Heart left ventricle (tissue), 16 donors: ENCODE results near the gene OGFR. TPM values are rescaled to one million over a fixed set of nuclear protein-coding genes. Genes with fewer than 3 reads are reported as not detected.

Experiments
- ATAC-seq, 4 donors: fragments of 200-7000 bp; cut with Tn5 transposase; one replicate each; pipeline ENCODE4 v1.9.1; 2020 to 2022; ENCODE audit warnings: moderate library complexity in 4 of 4, mild to moderate bottlenecking in 3 of 4, moderate number of reproducible peaks in 1 of 4
- DNase-seq, 5 donors: peaks; one replicate each; pipeline ENCODE4 v3.0.0-alpha.2; 2020
- H3K27ac ChIP-seq, 12 donors: fragments of 200-600 bp; sonication (generic) in 4 of 12; one replicate each; pipeline versions ENCODE4 v1.5.0 to v1.8.0; 2016 to 2022; ENCODE audit warnings: mild to moderate bottlenecking in 2 of 12
- H3K27me3 ChIP-seq, 9 donors: fragments of 200-600 bp; sonication (generic) in 2 of 9; one replicate each; pipeline versions ENCODE4 v1.5.1 to v1.8.0; 2016 to 2022; ENCODE audit warnings: mild to moderate bottlenecking in 3 of 9
- H3K36me3 ChIP-seq, 9 donors: fragments of 200-600 bp; sonication (generic) in 2 of 9; one replicate each; pipeline versions ENCODE4 v1.5.0 to v1.8.0; 2018 to 2022; ENCODE audit warnings: mild to moderate bottlenecking in 2 of 9
- H3K4me1 ChIP-seq, 12 donors: fragments of 200-600 bp; sonication (generic) in 4 of 12; one replicate each; pipeline versions ENCODE4 v1.5.0 to v1.8.0; 2016 to 2022; ENCODE audit warnings: mild to moderate bottlenecking in 3 of 12
- H3K4me3 ChIP-seq, 12 donors: fragments of 200-600 bp; sonication (generic) in 4 of 12; one replicate each; pipeline versions ENCODE4 v1.5.0 to v1.8.0; 2017 to 2022; ENCODE audit warnings: mild to moderate bottlenecking in 9 of 12, moderate library complexity in 4 of 12
- H3K9me3 ChIP-seq, 12 donors: fragments of 200-600 bp; sonication (generic) in 4 of 12; one replicate each; pipeline versions ENCODE4 v1.5.0 to v1.8.0; 2016 to 2022; ENCODE audit warnings: mild to moderate bottlenecking in 1 of 12
- CTCF ChIP-seq, 12 donors: fragments of 200-600 bp; sonication (generic) in 4 of 12; IDR thresholded peaks; one replicate each; pipeline versions ENCODE4 v1.5.0 to v1.8.0; 2018 to 2022; ENCODE audit warnings: antibody characterized with exemption in 12 of 12, mild to moderate bottlenecking in 5 of 12
- POLR2A ChIP-seq, 2 donors: fragments of 450-650 bp; IDR thresholded peaks; one replicate each; pipeline ENCODE4 v1.6.1; 2017; ENCODE audit warnings: antibody characterized with exemption in 2 of 2, mild to moderate bottlenecking in 2 of 2, moderate library complexity in 2 of 2
- WGBS, 4 donors: extraction: QIAGEN DNeasy Blood & Tissue Kit in 2 of 4; methylation state at CpG; one replicate each; pipeline versions ENCODE4 v1.1.5 to v1.1.7; 2013 to 2018; 5-methylcytosine and 5-hydroxymethylcytosine counted together
- intact Hi-C, 10 donors: fragments of 100-400 bp; cut with DNase I; formaldehyde crosslinking; loops; one replicate each; pipeline versions ENCODE4 v1.11.1 to v1.14.2; 2022
- polyA plus RNA-seq, 2 donors: library from polyadenylated mRNA; stranded (reverse); fragments of 200-250 nt; gene quantifications; one replicate each; pipeline ENCODE4 v1.2.3, GENCODE V29; 2013
- total RNA-seq, 9 donors: library from RNA; depleted of rRNA in 2 of 9; stranded (reverse); fragments of >200 nt in 2 of 9; fragmentation: NEBNext Ultra II Directional in 3 of 9; extraction: Animal tissue kit (Norgen Biotek cat#: 25700) in 3 of 9; gene quantifications; one replicate each; pipeline versions ENCODE4 v1.1.0 to v1.2.4, GENCODE V29; 2016 to 2023
- donor health status: ischemic (EF 13 %, LVEDD 7.1; RV severe dilation, severe dysfunction).
- donor health status: healthy with polysubstance abuse.
- donor health status: DM: no; HTN: yes; CAD: no.
- donor health status: DM: no; HTN: no; CAD: no.
- donor health status: ischemic (EF 25% LVEDD 6.9; RV normal size, moderate dysfunction).
- donor health status: ischemic (EF 25% LVEDD 5.7; RV mildly dilated, moderate dysfunction).
- donor health status: healthy.
- donor health status: DM: yes; HTN: yes; CAD: no.
- donor health status: ischemic (EF 35%, LVEDD 5.7; RV mildly dilated, moderate dysfunction).
- donor health status: nonischemic (EF 11% LVEDD 7.7; RV severe dilation, severe dysfunction).
- donor health status: DM: yes; HTN: yes; CAD: no.
- donor health status: PGD.
- donor health status: ischemic (EF 29% LVEDD 5.4; RV normal size, mild dysfunction).
- donor health status: nonischemic (EF 23%, LVEDD 6.1; RV moderate dilation, normal function).

OGFR gene
- total and polyA plus RNA-seq, 11 donors: 14.9 to 46.9 (median 21.2) TPM

- ATAC-seq: no peak
- 92 to 96% (median 95%) methylated on average over 12 of the region's 12 CpGs for WGBS, 4 donors
- Histone ChIP-seq H3K36me3 (peaks cover 0 to 27% (median 16%) of the 10 kb centered on the region in 9 donors), H3K27ac (no peak overlapping the region), H3K4me3 (no peak overlapping the region), H3K27me3 (no peaks in the 10 kb centered on the region), H3K9me3 (no peaks in the 10 kb centered on the region), H3K4me1 (peaks cover 0 to 21% (median 12%) of the 10 kb centered on the region in 12 donors)
- intact Hi-C loops: loop anchor here in 2 of 10 donors (5.0 kb wide), 2 partner anchors 43 to 68 kb away; partner anchors contain the start of gene DIDO1 (in 1 of the 2)
- DNase-seq: no peak
- TF ChIP-seq CTCF (IDR thresholded peaks at IDR 0.05) (no peak), POLR2A (IDR thresholded peaks at IDR 0.05) (no peak)
Observed at GRCh38 chr20:62859721-62860120, 55.1 kb downstream of the OGFR start.

DNA sequence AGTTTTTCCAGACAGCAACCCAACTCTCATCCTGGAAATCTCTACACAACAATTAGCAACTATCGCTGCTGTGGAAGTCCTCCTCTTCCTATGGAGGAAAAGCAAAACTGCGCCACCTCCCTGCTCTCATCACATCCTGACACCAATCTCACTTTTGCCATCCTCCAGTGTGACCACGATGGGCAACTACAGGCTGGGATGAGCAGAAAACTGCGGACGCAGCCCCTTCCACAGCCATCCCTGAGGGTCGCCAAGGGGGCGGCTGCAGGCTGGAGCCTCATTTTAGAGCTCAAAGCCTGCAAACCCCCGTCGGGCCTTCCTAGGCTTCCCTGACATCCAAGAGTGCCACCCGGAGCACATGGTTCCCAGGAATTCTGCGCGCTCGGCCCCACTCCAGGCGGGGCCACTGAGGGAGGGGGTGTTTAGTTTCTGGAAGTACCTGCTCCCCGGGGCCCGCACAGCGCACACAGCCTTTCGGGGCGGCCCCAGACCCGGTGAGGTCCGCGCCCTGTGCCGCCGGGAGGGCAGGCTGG lies 55.8 kb downstream of the OGFR start:
- intact Hi-C loops: loop anchor here in 2 of 10 donors (5.0 kb wide), 2 partner anchors 42 to 67 kb away; partner anchors contain the start of gene DIDO1 (in 1 of the 2)
- 18 to 26% (median 20%) methylated on average over 17 to 24 of the region's 24 CpGs for WGBS, 4 donors
- no peaks in the 10 kb centered on the region for H3K27me3 ChIP-seq
- no peak for TF ChIP-seq POLR2A (IDR thresholded peaks at IDR 0.05)
- no peak for TF ChIP-seq CTCF (IDR thresholded peaks at IDR 0.05)
- H3K27ac ChIP-seq: no peak overlapping the region
- peaks cover 0 to 21% (median 12%) of the 10 kb centered on the region in 12 donors for H3K4me1 ChIP-seq
- no peaks in the 10 kb centered on the region for H3K9me3 ChIP-seq
- DNase-seq (no peak), ATAC-seq (no peak)
- H3K36me3 ChIP-seq: peaks cover 0 to 22% (median 10%) of the 10 kb centered on the region in 9 donors
- H3K4me3 ChIP-seq: peak overlapping the region in 11 of 12 donors; percentile 3 to 66 (median 42)

- Histone ChIP-seq H3K4me3 (peak overlapping the region in 11 of 12 donors; percentile 14 to 66 (median 50)), H3K27me3 (no peaks in the 10 kb centered on the region), H3K4me1 (peaks cover 0 to 21% (median 12%) of the 10 kb centered on the region in 12 donors), H3K36me3 (peaks cover 0 to 16% (median 7%) of the 10 kb centered on the region in 9 donors), H3K27ac (no peak overlapping the region), H3K9me3 (no peaks in the 10 kb centered on the region)
- 1 to 2% (median 1%) methylated on average over 26 to 129 of the region's 129 CpGs for WGBS, 4 donors
- DNase-seq (peak in 1 of 5 donors; percentile 47), ATAC-seq (no peak)
- TF ChIP-seq CTCF (IDR thresholded peaks at IDR 0.05) (no peak), POLR2A (IDR thresholded peaks at IDR 0.05) (no peak)
- intact Hi-C loops: loop anchor here in 2 of 10 donors (5.0 kb wide), 2 partner anchors 41 to 66 kb away; partner anchors contain the start of gene DIDO1 (in 1 of the 2)
Observed at GRCh38 chr20:62860924-62861691, 56.5 kb downstream of the OGFR start.
